ENCODE measurements around the gene PBX2. TPM values are rescaled to one million over a fixed set of nuclear protein-coding genes. Genes with fewer than 3 reads are reported as not detected.
A peak's percentile ranks its signal among the peaks of the same experiment; 100 is the strongest.

Gene PBX2
- total and polyA plus RNA-seq, 12 donors: 25.6 to 55.4 (median 44.1) TPM

DNA sequence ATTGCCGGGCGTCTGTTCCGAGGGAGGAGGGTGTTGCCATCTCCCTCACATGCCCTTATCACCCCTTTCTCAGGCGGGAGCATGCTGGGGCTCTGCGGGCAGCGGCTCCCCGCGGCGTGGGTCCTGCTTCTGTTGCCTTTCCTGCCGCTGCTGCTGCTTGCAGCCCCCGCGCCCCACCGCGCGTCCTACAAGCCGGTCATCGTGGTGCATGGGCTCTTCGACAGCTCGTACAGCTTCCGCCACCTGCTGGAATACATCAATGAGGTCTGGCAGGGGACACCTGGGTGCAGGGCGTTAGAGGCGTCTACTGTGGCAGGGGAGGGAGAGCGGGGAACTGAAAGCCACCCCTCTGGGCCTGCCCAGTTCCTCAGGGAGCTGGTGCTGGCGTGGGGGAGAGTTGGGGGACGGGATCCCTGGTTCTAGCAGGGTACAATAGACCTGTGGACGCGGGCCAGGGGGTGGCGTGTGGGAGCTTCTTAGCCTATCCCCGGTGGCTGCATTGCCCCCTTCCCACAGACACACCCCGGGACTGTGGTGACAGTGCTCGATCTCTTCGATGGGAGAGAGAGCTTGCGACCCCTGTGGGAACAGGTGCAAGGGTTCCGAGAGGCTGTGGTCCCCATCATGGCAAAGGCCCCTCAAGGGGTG lies 35.4 kb downstream of the PBX2 start:
- H3K27me3 ChIP-seq: peaks cover 0 to 49% (median 4%) of the 10 kb centered on the region in 7 donors
- H3K36me3 ChIP-seq: peaks cover 0 to 41% (median 23%) of the 10 kb centered on the region in 9 donors
- H3K9me3 ChIP-seq: no peaks in the 10 kb centered on the region
- H3K4me3 ChIP-seq: peak overlapping the region; percentile 58 to 91 (median 80)
- H3K27ac ChIP-seq: peak overlapping the region; percentile 60 to 96 (median 91)
- peak; percentile 36 to 78 (median 66) for ATAC-seq
- peaks cover 6 to 48% (median 30%) of the 10 kb centered on the region in 9 donors for H3K4me1 ChIP-seq
- intact Hi-C loops (cut with DNase I): loop anchor here in 5 of 10 donors (1.0 to 5.0 kb wide), 4 partner anchors 22 to 37 kb away; partner anchors contain the start of gene AGPAT1 (in 2 of the 5)
- WGBS, 2 donors: 5 to 7% methylated on average over 33 to 34 of the region's 34 CpGs
- TF ChIP-seq CTCF (IDR thresholded peaks at IDR 0.05): peak; percentile 15 to 70 (median 58)
- DNase-seq: peak; percentile 21 to 66

- TF ChIP-seq CTCF (IDR thresholded peaks at IDR 0.05): peak in 5 of 9 donors; percentile 15 to 42 (median 30)
- Histone ChIP-seq H3K36me3 (peaks cover 0 to 37% (median 21%) of the 10 kb centered on the region in 9 donors), H3K27me3 (peaks cover 0 to 57% (median 8%) of the 10 kb centered on the region in 7 donors), H3K4me3 (peak within 1 kb of the TSS; percentile 58 to 91 (median 80)), H3K27ac (peak within 1 kb of the TSS; percentile 60 to 96 (median 91)), H3K9me3 (no peaks in the 10 kb centered on the region), H3K4me1 (peaks cover 6 to 48% (median 30%) of the 10 kb centered on the region in 9 donors)
- ATAC-seq (peak; percentile 90 to 96 (median 94)), DNase-seq (peak; percentile 90 to 95)
- intact Hi-C loops (cut with DNase I): loop anchor here in 5 of 10 donors (1.0 to 5.0 kb wide), 4 partner anchors 22 to 37 kb away; partner anchors contain the start of genes AGPAT1 (in 2 of the 5) and FKBPL (in 1 of the 5)
- 1% methylated on average over 52 of the region's 52 CpGs for WGBS, 2 donors
Measured at GRCh38 chr6:32153564-32154513, 36.2 kb downstream of the PBX2 start, which contains the start of gene PPT2. TSS of gene PPT2 (plus strand) at chr6:32154141. CDS start at chr6:32154595, 454 bp downstream.

DNA sequence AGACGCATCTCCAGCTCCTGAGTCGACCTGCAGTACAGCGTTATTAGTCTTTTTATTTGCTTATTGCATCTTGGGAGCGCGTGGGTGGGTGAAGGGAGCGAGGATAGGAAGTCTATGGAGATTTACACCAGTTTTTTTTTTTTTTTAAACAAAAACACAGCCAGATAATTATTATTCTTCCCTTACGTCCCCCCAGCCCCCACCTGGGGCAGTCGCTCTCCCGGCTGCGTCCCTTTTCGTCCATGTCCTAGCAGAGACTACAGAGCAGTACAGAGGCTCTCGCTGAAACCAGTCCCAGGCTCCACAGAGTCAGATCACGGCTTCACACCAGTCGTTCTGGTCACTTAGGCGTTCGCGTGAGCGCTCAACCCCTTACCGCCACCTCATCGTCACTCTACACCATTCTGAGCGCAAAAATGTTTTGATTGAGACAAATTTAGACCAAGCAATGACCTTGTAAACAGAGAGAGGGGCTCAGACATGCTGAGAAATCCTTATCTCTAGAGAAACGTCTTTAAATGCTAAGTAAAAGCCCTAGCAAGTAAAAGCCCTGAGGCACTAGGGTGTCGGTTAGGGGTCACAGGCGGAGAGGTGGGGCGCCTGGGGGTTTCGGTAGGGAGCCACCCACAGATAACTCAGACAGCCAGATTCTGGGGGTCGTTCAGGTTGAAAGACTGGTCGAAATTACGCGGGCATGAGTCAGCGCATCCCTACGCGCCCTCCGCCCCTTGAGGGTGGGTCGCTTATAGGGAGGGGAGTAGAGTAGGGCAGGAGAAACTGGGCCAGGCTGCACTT lies 37.0 kb downstream of the PBX2 start:
- H3K4me1 ChIP-seq: peaks cover 6 to 48% (median 30%) of the 10 kb centered on the region in 9 donors
- intact Hi-C loops (cut with DNase I): loop anchor here in 3 of 10 donors (1.0 to 5.0 kb wide), 2 partner anchors 23 to 36 kb away; partner anchors contain the start of gene FKBPL (in 1 of the 3)

More for the DNA sequence above, 37.0 kb downstream of the PBX2 start:
- 28 to 32% methylated on average over 35 of the region's 35 CpGs for WGBS, 2 donors
- no peak for TF ChIP-seq CTCF (IDR thresholded peaks at IDR 0.05)
- H3K36me3 ChIP-seq: peaks cover 0 to 33% (median 12%) of the 10 kb centered on the region in 9 donors
- H3K4me3 ChIP-seq: peak overlapping the region; percentile 58 to 91 (median 80)
- peak; percentile 12 to 43 (median 30) for ATAC-seq
- peaks cover 0 to 66% (median 8%) of the 10 kb centered on the region in 7 donors for H3K27me3 ChIP-seq
- peak in 1 of 2 donors; percentile 42 for DNase-seq
- peak overlapping the region in 9 of 10 donors; percentile 83 to 96 (median 92) for H3K27ac ChIP-seq
- H3K9me3 ChIP-seq: no peaks in the 10 kb centered on the region

All from heart right ventricle (tissue), 16 donors.